GM19193 (cell line): Measurements from ENCODE around the gene OGA.

Experiments
- POLR2A ChIP-seq: IDR thresholded peaks from 4 replicates; pipeline ENCODE4 v1.6.1; 2011; ENCODE audit not compliant: insufficient read depth, insufficient read length; ENCODE audit errors: extremely low read depth

Gene OGA

GRCh38 chr10:101818119-101818871, at the start of gene OGA:
Gene OGA, minus strand, starts transcription at chr10:101818444. Its CDS starts 422 bp downstream, at chr10:101818022.
- peak; percentile 96 for TF ChIP-seq POLR2A

- TF ChIP-seq POLR2A = no peak
Observed at GRCh38 chr10:101867931-101868330, 49.7 kb upstream of the OGA start.

GRCh38 chr10:101859530-101859929, 41.3 kb upstream of the OGA start:
- no peak for TF ChIP-seq POLR2A

GRCh38 chr10:101858723-101859500, 40.7 kb upstream of the OGA start:
- no peak for TF ChIP-seq POLR2A

GRCh38 chr10:101857802-101858476, 39.7 kb upstream of the OGA start:
- TF ChIP-seq POLR2A = no peak

GRCh38 chr10:101856626-101857025, 38.4 kb upstream of the OGA start:
- TF ChIP-seq POLR2A = no peak

- TF ChIP-seq POLR2A = no peak
Observed at GRCh38 chr10:101851411-101852116, 33.3 kb upstream of the OGA start.

- TF ChIP-seq POLR2A = no peak
Observed at GRCh38 chr10:101850749-101851148, 32.5 kb upstream of the OGA start.

GRCh38 chr10:101848894-101849351, 30.7 kb upstream of the OGA start:
- no peak for TF ChIP-seq POLR2A

GRCh38 chr10:101848408-101848807, 30.2 kb upstream of the OGA start:
- TF ChIP-seq POLR2A = no peak

- no peak for TF ChIP-seq POLR2A
Observed at GRCh38 chr10:101845893-101846292, 27.6 kb upstream of the OGA start.

GRCh38 chr10:101843032-101844021, 25.1 kb upstream of the OGA start, which contains the start of gene KCNIP2:
Gene KCNIP2, minus strand, starts transcription at chr10:101843800. Its CDS starts 232 bp downstream, at chr10:101843568.
- TF ChIP-seq POLR2A = no peak

GRCh38 chr10:101841826-101842225, 23.6 kb upstream of the OGA start:
- TF ChIP-seq POLR2A = no peak

- TF ChIP-seq POLR2A = no peak
Observed at GRCh38 chr10:101840741-101841453, 22.7 kb upstream of the OGA start.
